CD8-positive, alpha-beta memory T cell (primary cell): ENCODE results near the gene ALDH5A1. TPM values are rescaled to one million over a fixed set of nuclear protein-coding genes. Genes with fewer than 3 reads are reported as not detected.

ENCODE experiments used
- CTCF ChIA-PET: fragments of 350-600 bp; sonication (Branson Sonifier 250); formaldehyde crosslinking; loops from one replicate; lab custom pipeline; 2021; ENCODE audit warnings: antibody characterized with exemption; lab: Charles Lee
- POLR2A ChIA-PET: fragments of 350-600 bp; sonication (Branson Sonifier 250); formaldehyde crosslinking; loops from one replicate; lab custom pipeline; 2021; ENCODE audit warnings: antibody characterized with exemption; lab: Charles Lee
- DNase-seq, 5 donors: peaks; one replicate each; pipeline versions ENCODE4 v3.0.0 to v3.0.0-alpha.2; 2020 to 2022; ENCODE audit warnings: mixed read lengths in 1 of 5
- H3K27ac ChIP-seq: one replicate; pipeline ENCODE4 v1.7.0; 2013; ENCODE audit warnings: low read depth, mild to moderate bottlenecking, low read length, moderate library complexity
- H3K27me3 ChIP-seq: 2 replicates; pipeline ENCODE4 v1.7.0; 2013; ENCODE audit warnings: low read length, mild to moderate bottlenecking; ENCODE audit not compliant: insufficient read depth, poor library complexity, severe bottlenecking
- H3K36me3 ChIP-seq: 2 replicates; pipeline ENCODE4 v1.7.0; 2013; ENCODE audit warnings: mild to moderate bottlenecking, low read length, moderate library complexity; ENCODE audit not compliant: insufficient read depth
- H3K4me1 ChIP-seq: 2 replicates; pipeline ENCODE4 v1.7.0; 2013; ENCODE audit warnings: mild to moderate bottlenecking, low read length, moderate library complexity; ENCODE audit not compliant: insufficient read depth
- H3K4me3 ChIP-seq: 2 replicates; pipeline ENCODE4 v1.7.0; 2013; ENCODE audit warnings: mild to moderate bottlenecking, low read length
- H3K9me3 ChIP-seq: 2 replicates; pipeline ENCODE4 v1.7.0; 2013; ENCODE audit warnings: mild to moderate bottlenecking, low read length
- H3K27ac Mint-ChIP-seq, 8 donors: one replicate each; pipeline ENCODE4 v1.8.0; 2020 to 2021; ENCODE audit warnings: mixed read lengths in 8 of 8, mild to moderate bottlenecking in 6 of 8, inconsistent platforms in 3 of 8, moderate library complexity in 3 of 8
- H3K27me3 Mint-ChIP-seq, 2 donors: one replicate each; pipeline ENCODE4 v1.8.0; 2020 to 2021; ENCODE audit warnings: mixed read lengths in 2 of 2, mild to moderate bottlenecking in 1 of 2, moderate library complexity in 1 of 2
- H3K36me3 Mint-ChIP-seq, 3 donors: one replicate each; pipeline ENCODE4 v1.8.0; 2020 to 2021; ENCODE audit warnings: mixed read lengths in 3 of 3, inconsistent platforms in 1 of 3, mild to moderate bottlenecking in 1 of 3
- H3K4me1 Mint-ChIP-seq, 3 donors: one replicate each; pipeline ENCODE4 v1.8.0; 2020 to 2021; ENCODE audit warnings: mixed read lengths in 3 of 3, inconsistent platforms in 1 of 3, mild to moderate bottlenecking in 1 of 3
- H3K4me3 Mint-ChIP-seq, 7 donors: one replicate each; pipeline ENCODE4 v1.8.0; 2020 to 2021; ENCODE audit warnings: mixed read lengths in 7 of 7, mild to moderate bottlenecking in 6 of 7, moderate library complexity in 4 of 7, inconsistent platforms in 2 of 7
- H3K9me3 Mint-ChIP-seq, 5 donors: one replicate each; pipeline ENCODE4 v1.8.0; 2020 to 2022; ENCODE audit warnings: mixed read lengths in 5 of 5, mild to moderate bottlenecking in 3 of 5, moderate library complexity in 2 of 5, inconsistent platforms in 1 of 5
- polyA plus RNA-seq: library from polyadenylated mRNA; unstranded; fragments of 300-500 nt; fragmentation: Illumina TruSeq; gene quantifications from one replicate; pipeline ENCODE4 v1.2.3, GENCODE V29; 2021
- total RNA-seq, 2 experiments: library from RNA; stranded (reverse); gene quantifications; one replicate each; pipeline ENCODE4 v1.2.3, GENCODE V29; 2021

The ALDH5A1 gene
- total and polyA plus RNA-seq, 3 experiments from 2014 or later = 11.8 to 15.4 (median 13.2) TPM

DNA sequence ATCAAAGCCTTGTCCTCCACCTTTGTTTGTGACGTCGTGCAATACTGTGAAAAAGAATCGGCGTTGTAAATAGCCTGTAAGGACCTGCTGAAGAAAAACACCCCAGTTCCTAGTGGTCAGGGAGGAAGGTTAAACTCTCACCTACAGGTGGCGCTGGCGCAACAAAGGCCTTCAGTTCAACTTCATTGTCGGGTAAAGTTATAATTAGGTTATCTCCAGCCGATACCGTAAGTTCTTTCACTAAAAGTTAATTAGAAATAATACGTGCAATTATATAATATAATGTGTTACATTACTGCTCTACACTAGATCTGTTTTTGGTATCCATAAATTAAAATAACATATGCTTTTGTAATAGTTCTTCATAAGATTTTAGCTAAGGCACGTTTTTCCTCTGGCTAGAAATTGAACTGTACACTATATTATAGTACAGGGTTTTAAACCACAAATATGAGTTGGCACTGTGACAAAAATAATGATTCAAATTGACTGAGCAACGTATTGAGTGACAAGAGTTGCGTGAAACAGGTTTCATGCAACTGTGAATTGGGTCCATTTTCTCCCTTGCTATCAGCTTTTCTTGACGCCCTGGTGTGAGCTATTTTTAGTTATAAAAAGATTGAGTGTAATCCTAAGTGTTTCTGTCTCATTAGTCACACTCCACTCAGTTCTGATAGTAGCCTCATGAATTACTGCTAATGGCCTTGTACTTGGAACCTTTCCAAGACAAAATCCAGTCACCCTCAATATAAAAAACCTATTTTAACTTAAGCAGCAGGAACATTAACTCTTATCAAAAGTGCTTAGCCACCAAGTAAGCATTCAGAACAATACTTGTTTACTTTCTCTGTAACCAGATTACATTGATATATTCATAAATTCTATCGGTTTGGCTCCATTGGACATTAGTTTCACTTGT is 89.0 kb downstream of the ALDH5A1 start:
- Mint-ChIP-seq H3K9me3 (no peaks in the 10 kb centered on the region), H3K4me1 (peaks cover 4 to 6% (median 4%) of the 10 kb centered on the region in 3 donors), H3K27ac (peak overlapping the region in 1 of 8 donors; percentile 25), H3K27me3 (peaks cover 0 to 24% of the 10 kb centered on the region in 2 donors), H3K4me3 (no peak overlapping the region), H3K36me3 (no peaks in the 10 kb centered on the region)
- no peaks in the 10 kb centered on the region for H3K9me3 ChIP-seq
- no peak overlapping the region for H3K4me3 ChIP-seq
- peaks cover 5% of the 10 kb centered on the region for H3K4me1 ChIP-seq
- ChIA-PET CTCF (interaction anchor here (0.6 to 3.3 kb wide), 12 partner anchors 9 to 434 kb away, joined by 3 to 13 read pairs (median 3); partner anchors contain the start of genes ACOT13 and TDP2), POLR2A (interaction anchor here (0.8 kb wide), 2 partner anchors 82 to 116 kb away, joined by 3 to 4 read pairs; no protein-coding TSS in a partner anchor)
- peak; percentile 35 to 76 (median 56) for DNase-seq
- no peaks in the 10 kb centered on the region for H3K36me3 ChIP-seq
- H3K27me3 ChIP-seq = no peaks in the 10 kb centered on the region
- no peak overlapping the region for H3K27ac ChIP-seq

DNA sequence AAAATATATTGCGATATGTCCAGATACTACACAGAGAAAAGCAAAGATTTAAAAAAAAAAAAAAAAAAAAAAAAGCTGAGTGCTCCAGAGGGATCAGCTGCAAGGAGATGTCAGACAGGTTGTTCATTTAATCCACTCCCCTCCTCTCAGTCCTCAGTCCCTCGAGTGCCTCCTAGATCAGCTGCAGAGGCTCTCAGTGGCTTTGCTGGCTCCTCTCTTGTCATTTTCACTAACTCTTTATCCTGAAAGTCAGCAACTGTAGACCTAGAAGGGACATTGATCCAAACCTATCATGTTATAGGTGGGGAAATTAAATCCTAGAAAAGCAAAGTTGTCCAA is 89.6 kb downstream of the ALDH5A1 start:
- H3K9me3 Mint-ChIP-seq = no peaks in the 10 kb centered on the region
- no peaks in the 10 kb centered on the region for H3K27me3 ChIP-seq
- CTCF ChIA-PET = interaction anchor here (0.8 to 3.3 kb wide), 10 partner anchors 8 to 433 kb away, joined by 3 to 13 read pairs (median 3); partner anchors contain the start of genes ACOT13 and TDP2

More for the DNA sequence above, 89.6 kb downstream of the ALDH5A1 start:
- Histone ChIP-seq H3K4me1 (peaks cover 5% of the 10 kb centered on the region), H3K36me3 (no peaks in the 10 kb centered on the region), H3K27ac (no peak overlapping the region), H3K9me3 (no peaks in the 10 kb centered on the region), H3K4me3 (no peak overlapping the region)
- Mint-ChIP-seq H3K4me1 (peaks cover 4 to 6% (median 4%) of the 10 kb centered on the region in 3 donors), H3K4me3 (no peak overlapping the region), H3K36me3 (no peaks in the 10 kb centered on the region), H3K27me3 (peaks cover 0 to 24% of the 10 kb centered on the region in 2 donors), H3K27ac (no peak overlapping the region)
- DNase-seq = no peak
- POLR2A ChIA-PET = interaction anchor here (0.8 kb wide), 1 partner anchor 115 kb away, joined by 4 read pairs; no protein-coding TSS in a partner anchor

Other genes with a start within 250 kb of the ALDH5A1 start
- not detected for gene DCDC2, start 136.9 kb upstream of the ALDH5A1 start, total RNA-seq
- gene DCDC2, start 136.9 kb upstream of the ALDH5A1 start, polyA plus RNA-seq = not detected
- gene MRS2, start 92.0 kb upstream of the ALDH5A1 start, total RNA-seq = 10 to 100 TPM; 30.1 to 31.5 TPM
- gene MRS2, start 92.0 kb upstream of the ALDH5A1 start, polyA plus RNA-seq = 17.4 TPM
- under 1 TPM; 0.35 to 0.64 TPM for gene GPLD1, start 5.4 kb upstream of the ALDH5A1 start, total RNA-seq
- gene GPLD1, start 5.4 kb upstream of the ALDH5A1 start, polyA plus RNA-seq = 0.46 TPM
- under 1 TPM; 0.07 to 0.09 TPM for gene KIAA0319, start 151.2 kb downstream of the ALDH5A1 start, total RNA-seq
- gene KIAA0319, start 151.2 kb downstream of the ALDH5A1 start, polyA plus RNA-seq = not detected
- gene TDP2, start 171.9 kb downstream of the ALDH5A1 start, total RNA-seq = 10 to 100 TPM; 49.8 to 50.6 TPM
- gene TDP2, start 171.9 kb downstream of the ALDH5A1 start, polyA plus RNA-seq = 46.1 TPM
- 10 to 100 TPM; 19.6 to 25.3 TPM for gene ACOT13, start 172.1 kb downstream of the ALDH5A1 start, total RNA-seq
- gene ACOT13, start 172.1 kb downstream of the ALDH5A1 start, polyA plus RNA-seq = 17.0 TPM
- 10 to 100 TPM; 95.1 to 95.6 TPM for gene C6orf62, start 224.2 kb downstream of the ALDH5A1 start, total RNA-seq
- gene C6orf62, start 224.2 kb downstream of the ALDH5A1 start, polyA plus RNA-seq = 120 TPM